ENCODE measurements around the gene KRT6A.
"Not testable (repeated sequence)": the region's sequence is repeated elsewhere in the genome, so short reads cannot be mapped to it uniquely, and the experiment has no call there.

Gene KRT6A

DNA sequence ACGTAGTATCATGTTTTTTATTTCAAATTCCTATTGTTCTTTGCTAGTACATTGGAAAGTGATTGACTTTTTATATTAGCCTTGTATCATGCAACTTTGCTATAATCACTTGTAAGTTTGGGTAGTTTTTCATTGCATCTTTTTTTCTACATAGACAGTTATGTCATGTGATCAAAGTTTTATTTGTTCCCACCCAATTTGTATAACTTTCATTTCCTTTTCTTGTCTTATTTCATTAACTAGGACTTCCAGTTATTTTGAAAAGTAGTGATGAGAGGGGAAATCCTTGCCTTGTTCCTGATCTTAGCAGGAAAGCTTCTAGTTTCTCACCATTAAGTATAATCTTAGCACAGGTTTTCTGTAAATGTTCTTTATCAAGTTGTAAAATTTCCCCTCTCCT lies 9.8 kb upstream of the KRT6A start:
- no peak for DNase-seq (ENCODE audit: low read depth in 2 of 2)

DNA sequence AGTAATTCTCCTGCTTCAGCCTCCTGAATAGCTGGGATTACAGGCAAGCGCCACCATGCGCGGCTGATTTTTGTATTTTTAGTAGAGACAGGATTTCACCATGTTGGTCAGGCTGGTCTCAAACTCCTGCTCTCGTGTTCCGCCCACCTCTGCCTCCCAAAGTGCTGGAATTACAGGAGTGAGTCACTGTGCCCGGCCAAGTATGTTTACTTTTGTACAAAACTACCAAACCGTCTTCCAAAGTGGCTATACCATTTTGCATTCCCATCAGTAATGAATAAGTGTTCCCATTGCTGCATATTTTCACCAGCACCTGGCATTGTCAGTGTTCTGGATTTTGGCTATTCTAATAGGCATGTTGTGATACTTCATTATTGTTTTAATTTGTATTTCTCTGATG lies 8.4 kb upstream of the KRT6A start:
- DNase-seq (ENCODE audit: low read depth in 2 of 2): no peak

GRCh38 chr12:52500574-52500973 lies 7.5 kb upstream of the KRT6A start:
- not testable (repeated sequence) for DNase-seq (ENCODE audit: low read depth in 2 of 2)

GRCh38 chr12:52499806-52500560 lies 6.9 kb upstream of the KRT6A start:
- DNase-seq (ENCODE audit: low read depth in 2 of 2): no peak

DNA sequence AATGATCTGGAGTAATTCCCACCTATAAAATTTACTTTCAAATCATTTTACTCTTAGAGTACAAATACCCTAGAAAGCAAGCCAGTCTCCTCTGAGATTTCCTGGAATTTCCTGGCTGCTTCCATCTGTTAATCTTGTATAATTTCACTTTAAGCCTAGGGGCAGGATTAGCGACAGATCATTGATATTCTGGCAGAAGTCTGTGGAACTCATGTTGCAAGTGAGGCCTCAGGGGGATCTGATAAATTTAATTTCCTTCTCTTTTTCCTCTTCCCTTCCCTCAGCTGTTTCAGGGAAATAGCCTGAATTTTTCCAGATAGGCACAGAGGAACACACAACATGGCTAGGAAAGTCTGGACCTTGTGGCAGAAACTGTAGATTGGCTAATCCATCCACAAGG lies 5.9 kb upstream of the KRT6A start:
- no peak for DNase-seq (ENCODE audit: low read depth in 2 of 2)

DNA sequence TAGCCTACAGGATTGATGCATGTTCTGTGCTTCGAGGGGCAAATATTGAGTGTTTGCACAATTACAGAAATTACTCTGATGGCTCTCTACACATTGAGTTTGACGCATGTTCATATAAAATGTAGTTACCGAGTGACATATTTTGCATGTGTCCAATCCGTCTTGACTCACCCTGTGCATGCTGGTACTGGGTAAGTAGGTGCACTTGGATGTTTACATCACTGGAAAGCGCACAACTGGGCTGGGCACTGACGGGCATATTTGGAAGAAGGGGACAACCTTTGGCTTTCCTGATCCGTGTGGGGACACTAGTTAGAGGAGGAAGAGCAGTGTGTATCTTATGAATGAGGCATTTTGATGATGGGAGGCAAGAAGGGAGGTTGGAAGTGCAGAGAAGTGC lies 4.9 kb upstream of the KRT6A start:
- no peak for DNase-seq (ENCODE audit: low read depth in 2 of 2)

- peak; percentile 47 for DNase-seq (ENCODE audit: low read depth in 2 of 2)
Measured at GRCh38 chr12:52496590-52497071, 3.6 kb upstream of the KRT6A start.

- no peak for DNase-seq (ENCODE audit: low read depth in 2 of 2)
Measured at GRCh38 chr12:52496054-52496453, 3.0 kb upstream of the KRT6A start.

DNA sequence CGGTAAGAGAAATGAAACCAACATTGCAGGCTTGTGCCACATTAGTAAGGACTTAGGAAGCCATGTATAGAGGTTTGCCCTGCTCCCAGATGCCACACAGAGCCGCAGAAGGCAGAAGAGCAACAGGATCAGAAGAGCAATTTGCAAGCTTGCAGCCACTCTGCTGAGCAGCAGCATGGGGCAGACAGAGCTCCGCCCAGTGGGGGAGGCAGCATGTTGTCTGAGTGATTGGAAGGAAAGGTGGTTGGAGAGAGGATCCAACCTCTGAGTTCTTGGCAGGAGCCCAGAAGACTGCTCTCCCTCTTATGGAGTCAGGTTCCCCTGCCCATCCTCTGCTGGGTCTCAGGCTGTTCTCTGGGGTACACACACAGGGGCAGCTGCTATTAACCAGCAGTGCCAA lies 2.3 kb upstream of the KRT6A start:
- no peak for DNase-seq (ENCODE audit: low read depth in 2 of 2)

DNA sequence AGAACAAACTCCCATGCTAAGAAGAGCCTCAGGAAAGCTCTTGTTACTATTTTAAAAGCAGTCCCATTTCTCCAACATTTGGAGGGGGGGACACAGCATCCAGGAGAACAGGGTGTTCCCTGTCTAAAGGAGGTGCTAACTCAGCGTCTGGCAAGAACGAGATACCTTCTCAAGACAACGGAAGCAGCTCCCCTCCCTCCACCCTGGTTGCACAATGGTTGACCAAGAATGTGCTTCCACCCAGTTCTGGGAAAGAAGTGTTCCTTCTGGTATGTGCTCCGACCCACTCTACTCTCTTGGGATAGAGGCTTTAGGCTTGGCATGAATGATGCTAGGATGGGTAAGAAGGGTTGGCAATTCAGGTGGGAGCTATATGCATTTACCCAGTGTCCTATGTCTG lies 1.5 kb upstream of the KRT6A start:
- no peak for DNase-seq (ENCODE audit: low read depth in 2 of 2)

DNA sequence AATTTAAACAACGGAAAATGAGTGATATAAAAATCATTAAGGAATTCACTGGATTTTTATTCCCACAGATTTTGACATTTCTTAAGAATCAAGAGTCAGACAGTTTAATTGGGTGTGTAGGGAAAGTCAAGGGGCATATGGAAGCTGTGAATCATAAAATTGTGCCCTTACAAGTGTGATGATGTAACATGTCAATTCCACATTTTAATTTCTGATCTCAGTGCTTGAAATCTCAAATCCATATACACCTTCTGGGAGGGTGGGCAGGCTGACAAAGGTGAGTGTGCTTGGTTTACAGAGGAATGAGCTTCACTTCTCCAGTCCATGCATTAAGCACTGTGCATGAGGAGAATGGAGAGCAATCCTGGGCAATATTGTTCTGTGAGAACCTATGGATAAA lies 1.0 kb upstream of the KRT6A start:
- no peak for DNase-seq (ENCODE audit: low read depth in 2 of 2)

GRCh38 chr12:52492405-52492804 lies 652 bp downstream of the KRT6A start:
- not testable (repeated sequence) for DNase-seq (ENCODE audit: low read depth in 2 of 2)

GRCh38 chr12:52491495-52491894 lies 1.6 kb downstream of the KRT6A start:
- not testable (repeated sequence) for DNase-seq (ENCODE audit: low read depth in 2 of 2)

DNA sequence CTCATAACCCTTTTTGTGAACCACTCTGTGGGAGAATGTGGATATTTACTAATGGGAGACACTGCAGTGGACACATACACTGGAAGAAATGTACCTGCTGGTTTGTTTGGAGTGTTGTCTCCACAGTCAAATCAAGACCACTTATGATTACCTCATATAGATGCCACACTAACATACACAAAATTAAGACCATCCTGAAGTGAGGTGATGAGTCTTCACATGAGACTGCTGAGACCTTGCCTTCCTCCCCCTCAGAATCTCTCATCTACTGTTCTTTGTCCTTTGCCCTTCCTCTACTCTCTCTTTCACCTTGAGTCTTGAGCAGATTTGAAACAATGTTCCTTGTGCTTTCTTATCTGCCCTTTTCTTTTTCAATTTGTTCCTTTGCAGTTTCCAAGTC lies 4.3 kb downstream of the KRT6A start:
- DNase-seq (ENCODE audit: low read depth in 2 of 2): no peak

- not testable (repeated sequence) for DNase-seq (ENCODE audit: low read depth in 2 of 2)
Measured at GRCh38 chr12:52487744-52488443, 5.2 kb downstream of the KRT6A start.

DNA sequence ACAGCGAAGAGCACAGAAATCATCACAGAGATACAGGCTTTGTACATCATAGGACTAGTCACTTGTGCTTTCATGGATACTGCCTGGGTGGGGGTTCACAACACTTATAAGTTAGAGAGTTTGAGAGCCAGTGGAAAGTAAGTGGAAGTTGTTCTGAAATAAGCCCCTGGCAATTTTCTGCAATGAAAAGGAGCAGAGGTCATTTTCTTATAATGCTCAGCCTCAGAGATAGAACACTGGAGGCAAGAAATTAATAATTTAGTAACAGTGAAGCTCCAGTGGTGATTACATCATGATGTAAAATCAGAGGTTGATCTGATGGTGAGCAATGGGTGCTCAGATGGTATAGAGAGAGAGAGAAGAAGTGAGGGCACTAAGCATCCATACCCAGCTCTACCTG lies 5.8 kb downstream of the KRT6A start:
- no peak for DNase-seq (ENCODE audit: low read depth in 2 of 2)

- DNase-seq (ENCODE audit: low read depth in 2 of 2): no peak
Measured at GRCh38 chr12:52486166-52487105, 6.6 kb downstream of the KRT6A start.

DNA sequence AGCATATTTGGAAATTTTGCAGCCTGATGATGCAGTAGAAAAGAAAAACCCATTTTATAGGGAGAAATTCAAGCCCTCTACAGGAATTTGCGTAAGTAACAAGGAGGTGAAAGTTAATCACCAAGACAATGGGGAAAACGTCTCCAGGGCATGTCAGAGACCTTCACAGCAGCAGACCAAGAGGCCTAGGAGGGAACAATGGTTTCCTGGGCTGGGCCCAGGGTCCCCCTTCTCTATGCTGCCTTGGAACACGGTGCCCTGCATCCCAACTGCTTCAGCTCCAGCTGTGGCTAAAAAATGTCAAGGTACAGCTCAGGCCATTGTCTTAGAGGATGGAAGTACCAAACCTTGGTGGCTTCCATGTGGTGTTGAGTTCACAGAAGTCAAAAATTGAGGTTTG lies 13.0 kb downstream of the KRT6A start:
- DNase-seq (ENCODE audit: low read depth in 2 of 2): no peak

- no peak for DNase-seq (ENCODE audit: low read depth in 2 of 2)
Measured at GRCh38 chr12:52477651-52478050, 15.4 kb downstream of the KRT6A start.

- DNase-seq (ENCODE audit: low read depth in 2 of 2): no peak
Measured at GRCh38 chr12:52474212-52474611, 18.8 kb downstream of the KRT6A start.

GRCh38 chr12:52473768-52474167 lies 19.3 kb downstream of the KRT6A start, which contains the start of gene KRT6C:
KRT6C (minus strand) TSS chr12:52473805; CDS start chr12:52473737, 68 bp downstream.
- DNase-seq (ENCODE audit: low read depth in 2 of 2): no peak

DNA sequence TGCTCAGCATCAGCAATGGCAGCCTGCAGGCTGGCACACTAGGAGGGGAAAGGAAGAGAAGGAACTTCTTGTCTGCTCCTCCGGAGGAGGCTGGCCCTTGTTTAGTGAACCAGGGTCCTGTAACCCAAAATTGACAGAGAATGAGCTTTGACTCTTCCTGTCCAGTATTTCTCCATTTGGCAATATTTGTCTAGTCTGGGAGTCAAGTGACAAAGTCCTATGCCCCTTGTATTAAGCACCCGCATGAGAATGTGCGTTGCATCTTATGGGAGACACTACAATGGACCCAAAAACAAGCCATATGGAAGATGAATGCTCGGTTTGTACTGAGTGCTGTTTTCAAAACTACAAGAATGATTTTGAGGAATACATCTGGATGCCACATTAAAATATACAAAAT lies 23.2 kb downstream of the KRT6A start:
- DNase-seq (ENCODE audit: low read depth in 2 of 2): no peak
